ENCODE data around the gene EDN3. TPM values are rescaled to one million over a fixed set of nuclear protein-coding genes. Genes with fewer than 3 reads are reported as not detected.
"Not testable (repeated sequence)": the region's sequence is repeated elsewhere in the genome, so short reads cannot be mapped to it uniquely, and the experiment has no call there.

Gene EDN3
- total and polyA plus RNA-seq, 4 donors = 6.9 TPM; not detected in 3

DNA sequence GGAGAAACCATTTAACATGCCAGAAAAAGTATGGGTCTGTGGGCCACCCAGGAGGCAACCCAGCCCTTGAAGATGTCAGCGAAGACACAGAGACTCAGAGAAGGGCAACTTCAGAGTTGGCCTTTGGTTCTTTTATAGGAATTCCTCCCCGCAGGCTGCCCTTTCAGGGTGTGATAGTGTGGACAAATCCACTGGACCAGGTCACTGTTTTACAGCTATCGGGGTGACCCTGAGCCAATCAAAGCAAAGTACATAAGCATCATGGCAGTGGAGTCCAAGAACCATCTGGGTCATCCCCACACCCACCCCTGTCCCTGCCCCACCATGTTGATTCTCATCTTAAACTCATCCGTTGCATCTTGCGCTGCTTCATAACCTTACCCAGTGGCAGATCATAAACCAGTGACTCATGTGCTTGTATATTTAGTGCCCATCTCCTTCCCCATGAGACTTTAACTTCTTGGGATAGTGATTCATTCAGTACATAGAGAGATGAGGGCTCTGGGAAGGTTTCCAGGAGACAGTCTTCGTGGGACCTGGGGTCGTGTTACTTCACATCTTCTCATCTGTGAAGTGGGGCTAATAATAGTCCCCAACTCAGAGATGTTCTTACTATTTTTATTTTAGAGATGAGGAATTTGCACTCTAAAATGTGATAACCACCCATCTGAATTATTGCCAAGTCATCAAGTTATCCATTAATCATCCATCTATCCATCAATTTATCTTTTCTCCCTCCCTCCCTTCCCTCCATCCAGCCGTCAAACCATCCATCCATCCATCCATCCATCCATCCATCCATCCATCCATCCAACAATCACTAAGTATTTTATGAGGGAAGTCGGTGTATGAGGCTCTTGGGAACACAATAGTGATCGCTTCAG lies 51.0 kb downstream of the EDN3 start:
- H3K9me3 ChIP-seq (ENCODE audit: control insufficient read depth, low read length) = no peaks in the 10 kb centered on the region
- 77 to 78% methylated on average over 10 of the region's 10 CpGs for WGBS, 2 donors
- intact Hi-C loops (cut with DNase I) = no loop called here
- no peak for ATAC-seq (ENCODE audit: low FRiP score)
- DNase-seq = no peak
- H3K36me3 ChIP-seq (ENCODE audit: control insufficient read depth in 1 of 2, insufficient read depth in 2 of 2, low read length in 1 of 2) = no peaks in the 10 kb centered on the region
- H3K27ac ChIP-seq (ENCODE audit: low read depth in 1 of 2, low read length in 2 of 2) = no peak overlapping the region
- no peaks in the 10 kb centered on the region for H3K4me1 ChIP-seq (ENCODE audit: control insufficient read depth in 1 of 2, insufficient read depth in 2 of 2, low read length in 2 of 2)
- H3K4me3 ChIP-seq (ENCODE audit: low read length in 2 of 2) = no peak overlapping the region
- no peaks in the 10 kb centered on the region for H3K27me3 ChIP-seq (ENCODE audit: control insufficient read depth in 1 of 2, insufficient read depth in 2 of 2, low read length in 1 of 2)

DNA sequence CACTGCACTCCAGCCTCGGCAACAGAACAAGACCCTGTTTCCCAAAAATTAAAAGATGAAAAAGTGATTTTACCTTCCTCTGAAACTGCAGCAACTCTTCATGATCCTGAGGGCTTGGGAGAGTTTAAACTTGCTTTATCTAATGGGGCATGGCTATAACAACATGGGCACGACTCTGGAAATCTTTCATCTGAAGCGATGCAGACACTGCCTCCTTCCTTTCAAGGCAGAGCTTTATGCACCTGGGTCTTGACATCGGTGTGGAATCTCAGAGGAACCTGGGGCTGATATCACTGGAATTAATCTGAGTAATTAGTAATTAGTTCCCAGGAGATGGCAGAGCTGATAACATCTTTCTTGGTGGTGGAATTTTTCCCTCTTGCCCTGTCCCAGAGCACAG lies 52.1 kb downstream of the EDN3 start:
- no peak for DNase-seq
- ATAC-seq (ENCODE audit: low FRiP score) = no peak
- Histone ChIP-seq H3K27me3 (ENCODE audit: control insufficient read depth in 1 of 2, insufficient read depth in 2 of 2, low read length in 1 of 2) (no peaks in the 10 kb centered on the region), H3K4me3 (ENCODE audit: low read length in 2 of 2) (no peak overlapping the region), H3K4me1 (ENCODE audit: control insufficient read depth in 1 of 2, insufficient read depth in 2 of 2, low read length in 2 of 2) (no peaks in the 10 kb centered on the region), H3K36me3 (ENCODE audit: control insufficient read depth in 1 of 2, insufficient read depth in 2 of 2, low read length in 1 of 2) (no peaks in the 10 kb centered on the region), H3K27ac (ENCODE audit: low read depth in 1 of 2, low read length in 2 of 2) (no peak overlapping the region), H3K9me3 (ENCODE audit: control insufficient read depth, low read length) (no peaks in the 10 kb centered on the region)
- 69 to 72% methylated on average over 4 of the region's 4 CpGs for WGBS, 2 donors
- intact Hi-C loops (cut with DNase I) = no loop called here

DNA sequence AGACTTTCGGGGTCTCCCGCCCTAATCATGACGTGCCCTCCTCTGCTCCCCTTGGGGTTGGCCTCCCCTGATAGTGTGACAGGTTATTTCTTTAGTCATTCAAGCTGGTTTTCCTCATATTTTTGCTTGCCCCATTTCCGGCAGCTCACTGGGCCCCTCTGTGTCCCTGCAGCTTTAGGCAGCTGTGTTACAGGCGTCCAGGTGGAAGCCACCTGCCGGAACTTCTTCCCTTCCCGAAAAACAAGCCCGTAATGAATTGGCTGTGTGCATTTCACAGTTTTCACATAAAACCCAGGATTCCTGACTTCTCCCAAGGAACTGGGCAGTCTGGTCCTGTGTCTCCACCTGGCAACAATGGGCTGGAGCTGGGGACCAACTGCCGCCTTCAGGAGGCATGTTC lies 52.6 kb downstream of the EDN3 start:
- 89% methylated on average over 9 of the region's 9 CpGs for WGBS, 2 donors
- ATAC-seq (ENCODE audit: low FRiP score) = no peak

DNA sequence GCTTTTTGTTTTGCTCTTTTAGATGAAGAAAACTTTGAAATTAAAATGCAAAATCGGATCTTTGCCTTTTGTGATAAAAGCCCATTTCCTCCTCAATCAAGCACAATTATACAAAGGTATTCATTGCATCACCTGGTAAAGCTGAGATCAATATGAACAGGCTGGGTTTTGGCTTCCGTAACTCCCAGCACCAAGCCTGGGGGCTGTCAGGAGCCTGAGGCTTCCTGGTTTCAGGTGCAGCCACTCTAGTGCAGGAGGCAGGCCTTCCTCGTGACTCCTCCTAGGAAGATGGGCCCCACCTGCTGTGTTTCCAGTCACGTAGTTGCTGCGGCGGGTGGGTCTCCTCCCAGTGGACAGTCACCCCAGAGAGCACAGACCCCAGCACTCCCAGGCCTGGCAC lies 54.0 kb downstream of the EDN3 start:
- WGBS, 2 donors = 90 to 95% methylated on average over 6 of the region's 6 CpGs
- no peaks in the 10 kb centered on the region for H3K27me3 ChIP-seq (ENCODE audit: control insufficient read depth in 1 of 2, insufficient read depth in 2 of 2, low read length in 1 of 2)

More for the DNA sequence above, 52.6 kb downstream of the EDN3 start:
- no peak for DNase-seq
- H3K27ac ChIP-seq (ENCODE audit: low read depth in 1 of 2, low read length in 2 of 2) = no peak overlapping the region
- no peak overlapping the region for H3K4me3 ChIP-seq (ENCODE audit: low read length in 2 of 2)
- no peaks in the 10 kb centered on the region for H3K27me3 ChIP-seq (ENCODE audit: control insufficient read depth in 1 of 2, insufficient read depth in 2 of 2, low read length in 1 of 2)
- intact Hi-C loops (cut with DNase I) = no loop called here
- H3K9me3 ChIP-seq (ENCODE audit: control insufficient read depth, low read length) = no peaks in the 10 kb centered on the region
- no peaks in the 10 kb centered on the region for H3K4me1 ChIP-seq (ENCODE audit: control insufficient read depth in 1 of 2, insufficient read depth in 2 of 2, low read length in 2 of 2)
- H3K36me3 ChIP-seq (ENCODE audit: control insufficient read depth in 1 of 2, insufficient read depth in 2 of 2, low read length in 1 of 2) = no peaks in the 10 kb centered on the region

DNA sequence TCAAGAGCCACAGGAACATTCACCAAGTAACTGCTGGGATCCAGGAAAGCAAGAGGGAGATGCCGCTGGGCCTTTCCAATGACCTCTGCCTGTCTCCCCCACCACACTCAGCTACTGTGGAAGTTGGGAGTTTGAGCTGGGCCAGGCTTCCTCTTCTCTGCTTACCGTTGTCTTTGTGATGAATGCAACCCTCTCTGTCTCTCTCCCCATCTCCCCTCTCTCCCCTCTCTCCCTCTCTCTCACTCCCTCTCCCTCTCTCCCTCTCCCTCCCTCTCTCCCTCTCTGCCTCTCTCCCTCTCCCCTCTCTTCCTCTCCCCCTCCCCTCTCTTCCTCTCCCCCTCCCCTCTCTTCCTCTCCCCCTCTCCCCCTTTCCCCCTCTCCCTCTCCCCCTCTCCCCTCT lies 54.8 kb downstream of the EDN3 start:
- no peaks in the 10 kb centered on the region for H3K27me3 ChIP-seq (ENCODE audit: control insufficient read depth in 1 of 2, insufficient read depth in 2 of 2, low read length in 1 of 2)
- no peaks in the 10 kb centered on the region for H3K9me3 ChIP-seq (ENCODE audit: control insufficient read depth, low read length)
- no peak overlapping the region for H3K4me3 ChIP-seq (ENCODE audit: low read length in 2 of 2)
- H3K4me1 ChIP-seq (ENCODE audit: control insufficient read depth in 1 of 2, insufficient read depth in 2 of 2, low read length in 2 of 2) = no peaks in the 10 kb centered on the region
- intact Hi-C loops (cut with DNase I) = no loop called here
- WGBS, 2 donors = 69 to 81% methylated on average over 2 of the region's 2 CpGs
- no peaks in the 10 kb centered on the region for H3K36me3 ChIP-seq (ENCODE audit: control insufficient read depth in 1 of 2, insufficient read depth in 2 of 2, low read length in 1 of 2)
- H3K27ac ChIP-seq (ENCODE audit: low read depth in 1 of 2, low read length in 2 of 2) = no peak overlapping the region
- no peak for ATAC-seq (ENCODE audit: low FRiP score)
- no peak for DNase-seq

More for the DNA sequence above, 54.0 kb downstream of the EDN3 start:
- Histone ChIP-seq H3K27ac (ENCODE audit: low read depth in 1 of 2, low read length in 2 of 2) (no peak overlapping the region), H3K4me1 (ENCODE audit: control insufficient read depth in 1 of 2, insufficient read depth in 2 of 2, low read length in 2 of 2) (no peaks in the 10 kb centered on the region), H3K36me3 (ENCODE audit: control insufficient read depth in 1 of 2, insufficient read depth in 2 of 2, low read length in 1 of 2) (no peaks in the 10 kb centered on the region), H3K4me3 (ENCODE audit: low read length in 2 of 2) (no peak overlapping the region), H3K9me3 (ENCODE audit: control insufficient read depth, low read length) (no peaks in the 10 kb centered on the region)
- ATAC-seq (ENCODE audit: low FRiP score) (no peak), DNase-seq (no peak)
- intact Hi-C loops (cut with DNase I) = no loop called here

DNA sequence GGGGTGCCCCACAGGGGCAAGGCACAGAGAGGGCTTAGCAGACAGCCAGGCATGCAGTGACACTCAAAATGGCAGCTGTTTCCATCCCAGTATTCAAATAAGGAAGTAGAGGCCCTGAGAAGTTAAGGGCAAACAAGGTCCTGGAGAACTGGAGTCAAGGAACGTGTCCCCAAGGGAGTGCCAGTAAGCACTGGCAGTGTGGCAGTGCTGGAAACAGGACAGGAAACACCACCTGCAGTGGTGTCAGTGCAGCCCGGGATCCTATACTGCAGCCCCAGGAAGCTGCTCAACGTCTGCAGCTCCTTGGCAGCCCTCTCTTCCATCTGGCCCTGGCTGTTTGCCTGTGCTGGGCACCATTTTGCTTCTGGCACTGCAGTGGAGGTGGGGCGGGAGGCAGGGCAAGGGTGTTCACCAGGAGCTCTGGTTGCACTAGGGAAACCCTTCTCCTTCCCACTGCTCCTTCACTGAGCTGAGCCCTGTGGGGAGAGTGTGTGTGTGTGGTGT lies 56.3 kb downstream of the EDN3 start:
- no peak overlapping the region for H3K4me3 ChIP-seq (ENCODE audit: low read length in 2 of 2)
- H3K27me3 ChIP-seq (ENCODE audit: control insufficient read depth in 1 of 2, insufficient read depth in 2 of 2, low read length in 1 of 2) = no peaks in the 10 kb centered on the region
- ATAC-seq (ENCODE audit: low FRiP score) (no peak), DNase-seq (no peak)
- H3K27ac ChIP-seq (ENCODE audit: low read depth in 1 of 2, low read length in 2 of 2) = no peak overlapping the region
- H3K9me3 ChIP-seq (ENCODE audit: control insufficient read depth, low read length) = no peaks in the 10 kb centered on the region
- intact Hi-C loops (cut with DNase I) = no loop called here
- 47 to 51% methylated on average over 4 of the region's 4 CpGs for WGBS, 2 donors
- no peaks in the 10 kb centered on the region for H3K36me3 ChIP-seq (ENCODE audit: control insufficient read depth in 1 of 2, insufficient read depth in 2 of 2, low read length in 1 of 2)
- no peaks in the 10 kb centered on the region for H3K4me1 ChIP-seq (ENCODE audit: control insufficient read depth in 1 of 2, insufficient read depth in 2 of 2, low read length in 2 of 2)

DNA sequence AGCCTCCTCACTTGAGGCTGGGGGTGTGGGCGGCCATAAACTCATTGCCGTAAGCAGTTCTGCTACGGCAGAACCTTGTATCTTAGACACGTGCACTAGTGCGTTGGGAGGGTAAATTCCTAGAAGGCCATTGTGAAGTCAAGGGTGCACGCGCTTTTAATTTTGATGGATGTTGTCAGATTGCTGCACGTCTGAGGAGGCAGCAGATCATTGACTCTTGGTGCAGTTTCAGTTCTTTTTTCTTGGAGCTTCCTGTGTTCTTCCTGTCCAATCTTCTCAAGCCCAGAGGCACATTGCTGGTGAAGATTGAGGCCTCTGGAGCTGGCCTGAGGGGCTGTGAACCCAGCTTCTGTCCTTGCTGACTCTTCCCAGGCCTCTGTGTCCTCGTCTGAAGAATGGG lies 58.4 kb downstream of the EDN3 start:
- H3K9me3 ChIP-seq (ENCODE audit: control insufficient read depth, low read length); intact Hi-C loops (cut with DNase I); ATAC-seq (ENCODE audit: low FRiP score); DNase-seq; H3K4me3 ChIP-seq (ENCODE audit: low read length in 2 of 2); H3K27ac ChIP-seq (ENCODE audit: low read depth in 1 of 2, low read length in 2 of 2); H3K4me1 ChIP-seq (ENCODE audit: control insufficient read depth in 1 of 2, insufficient read depth in 2 of 2, low read length in 2 of 2); H3K36me3 ChIP-seq (ENCODE audit: control insufficient read depth in 1 of 2, insufficient read depth in 2 of 2, low read length in 1 of 2); H3K27me3 ChIP-seq (ENCODE audit: control insufficient read depth in 1 of 2, insufficient read depth in 2 of 2, low read length in 1 of 2): not testable (repeated sequence)
- WGBS, 2 donors = 80 to 85% methylated on average over 3 to 6 of the region's 9 CpGs

DNA sequence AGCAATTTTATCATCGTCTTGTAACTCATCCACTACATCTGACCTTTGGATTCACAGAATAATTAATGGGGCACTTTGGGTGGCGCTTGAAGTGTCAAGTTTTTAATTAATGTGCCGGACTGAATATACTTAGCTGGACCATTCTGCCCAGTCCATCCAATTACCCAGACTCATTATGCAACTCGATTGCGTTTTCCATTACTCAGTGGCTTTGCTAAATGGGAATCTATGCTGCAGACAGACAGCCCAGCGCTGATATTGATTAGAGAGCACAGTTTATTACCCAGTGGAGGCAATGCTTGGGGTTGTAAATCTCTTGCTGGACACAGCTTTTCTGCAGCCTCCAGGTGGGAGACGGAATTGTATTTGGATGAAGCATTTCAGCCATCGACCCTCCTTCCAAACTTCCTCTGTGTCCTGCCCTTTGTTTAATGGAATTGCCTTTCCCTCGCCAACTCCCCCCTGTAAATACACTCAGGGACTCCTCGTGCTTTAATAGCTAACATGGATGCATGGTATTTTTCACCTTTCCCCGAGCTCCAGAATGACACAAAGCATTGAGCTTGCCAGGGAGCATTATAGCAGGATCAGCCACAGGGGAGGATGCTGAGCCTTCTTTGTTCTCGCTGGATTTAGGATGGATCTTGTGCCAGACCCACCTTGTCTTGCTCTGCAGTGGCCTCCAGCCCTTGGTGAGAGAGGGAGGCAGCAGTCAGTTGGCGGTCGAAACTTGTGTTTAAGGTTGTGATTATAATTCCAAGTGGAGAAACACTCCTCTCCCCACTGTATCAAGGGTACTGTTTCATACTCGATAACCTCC lies 59.7 kb downstream of the EDN3 start:
- intact Hi-C loops (cut with DNase I) = no loop called here
- 75 to 76% methylated on average over 15 of the region's 15 CpGs for WGBS, 2 donors
- no peaks in the 10 kb centered on the region for H3K27me3 ChIP-seq (ENCODE audit: control insufficient read depth in 1 of 2, insufficient read depth in 2 of 2, low read length in 1 of 2)

More for the DNA sequence above, 59.7 kb downstream of the EDN3 start:
- H3K27ac ChIP-seq (ENCODE audit: low read depth in 1 of 2, low read length in 2 of 2) = no peak overlapping the region
- DNase-seq = no peak
- H3K4me3 ChIP-seq (ENCODE audit: low read length in 2 of 2) = no peak overlapping the region
- H3K36me3 ChIP-seq (ENCODE audit: control insufficient read depth in 1 of 2, insufficient read depth in 2 of 2, low read length in 1 of 2) = no peaks in the 10 kb centered on the region
- H3K9me3 ChIP-seq (ENCODE audit: control insufficient read depth, low read length) = no peaks in the 10 kb centered on the region
- ATAC-seq (ENCODE audit: low FRiP score) = no peak
- no peaks in the 10 kb centered on the region for H3K4me1 ChIP-seq (ENCODE audit: control insufficient read depth in 1 of 2, insufficient read depth in 2 of 2, low read length in 2 of 2)

Measured in aorta (tissue), 5 donors.